ENCODE results near the gene UBE2L5. TPM values are rescaled to one million over a fixed set of nuclear protein-coding genes. Genes with fewer than 3 reads are reported as not detected.

UBE2L5 gene
- total RNA-seq, 1 experiment from 2014 or later, result 0.13 TPM

DNA sequence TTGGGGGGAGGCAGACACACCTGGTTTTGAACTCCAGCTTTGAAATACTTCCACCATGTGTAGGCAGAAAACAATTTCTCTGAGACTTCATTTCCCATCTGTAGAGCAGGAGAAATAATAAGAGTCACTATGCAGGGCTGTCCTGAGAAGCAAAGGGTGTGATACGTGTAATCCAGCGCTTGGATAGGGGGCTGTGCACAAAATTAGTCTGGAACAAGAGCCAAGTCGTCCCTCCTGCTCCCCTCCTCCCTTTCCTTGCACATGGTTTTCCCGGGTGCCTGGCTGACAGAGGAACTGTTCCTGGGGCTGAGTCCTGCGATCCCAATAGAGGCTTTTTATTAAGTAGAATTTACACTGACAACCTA, 29.6 kb upstream of the UBE2L5 start (continued):
- TF ChIP-seq, protein P1, sequence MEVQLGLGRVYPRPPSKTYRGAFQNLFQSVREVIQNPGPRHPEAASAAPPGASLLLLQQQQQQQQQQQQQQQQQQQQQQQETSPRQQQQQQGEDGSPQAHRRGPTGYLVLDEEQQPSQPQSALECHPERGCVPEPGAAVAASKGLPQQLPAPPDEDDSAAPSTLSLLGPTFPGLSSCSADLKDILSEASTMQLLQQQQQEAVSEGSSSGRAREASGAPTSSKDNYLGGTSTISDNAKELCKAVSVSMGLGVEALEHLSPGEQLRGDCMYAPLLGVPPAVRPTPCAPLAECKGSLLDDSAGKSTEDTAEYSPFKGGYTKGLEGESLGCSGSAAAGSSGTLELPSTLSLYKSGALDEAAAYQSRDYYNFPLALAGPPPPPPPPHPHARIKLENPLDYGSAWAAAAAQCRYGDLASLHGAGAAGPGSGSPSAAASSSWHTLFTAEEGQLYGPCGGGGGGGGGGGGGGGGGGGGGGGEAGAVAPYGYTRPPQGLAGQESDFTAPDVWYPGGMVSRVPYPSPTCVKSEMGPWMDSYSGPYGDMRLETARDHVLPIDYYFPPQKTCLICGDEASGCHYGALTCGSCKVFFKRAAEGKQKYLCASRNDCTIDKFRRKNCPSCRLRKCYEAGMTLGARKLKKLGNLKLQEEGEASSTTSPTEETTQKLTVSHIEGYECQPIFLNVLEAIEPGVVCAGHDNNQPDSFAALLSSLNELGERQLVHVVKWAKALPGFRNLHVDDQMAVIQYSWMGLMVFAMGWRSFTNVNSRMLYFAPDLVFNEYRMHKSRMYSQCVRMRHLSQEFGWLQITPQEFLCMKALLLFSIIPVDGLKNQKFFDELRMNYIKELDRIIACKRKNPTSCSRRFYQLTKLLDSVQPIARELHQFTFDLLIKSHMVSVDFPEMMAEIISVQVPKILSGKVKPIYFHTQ (CRISPR knock-in tag; IDR thresholded peaks at IDR 0.05), result no peak

DNA sequence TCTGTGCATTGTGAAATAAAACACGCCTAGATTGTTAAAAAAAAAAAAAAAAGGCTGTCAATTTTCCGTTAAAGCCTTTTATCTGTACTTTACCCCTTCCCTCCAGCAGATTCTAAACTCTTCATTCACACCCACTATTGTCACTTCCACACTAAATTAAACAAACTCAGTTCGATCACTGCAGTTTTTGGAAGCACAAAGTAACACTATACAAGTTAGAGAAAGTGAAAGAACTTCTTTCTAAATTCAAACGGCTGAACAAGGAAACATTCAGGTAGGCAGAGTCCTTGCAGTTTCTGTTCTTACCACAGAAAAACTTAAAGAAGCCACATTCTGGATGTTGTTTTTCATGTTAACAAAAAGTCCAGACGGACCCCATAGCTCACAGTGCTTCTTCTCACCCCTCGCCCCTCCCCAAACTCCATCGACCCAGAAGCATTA, 27.5 kb upstream of the UBE2L5 start:
- Mint-ChIP-seq H3K4me3 (peak overlapping the region; percentile 71), H3K27me3 (ENCODE audit: low read depth) (peaks cover 6% of the 10 kb centered on the region; the same call in 1 of the 2 replicates), H3K4me1 (peaks cover 23% of the 10 kb centered on the region), H3K9me3 (no peaks in the 10 kb centered on the region), H3K27ac (peak overlapping the region; percentile 61), H3K36me3 (no peaks in the 10 kb centered on the region)
- ATAC-seq, result no peak
- ChIA-PET CTCF (interaction anchor here (0.8 to 1.8 kb wide), 6 partner anchors 13 to 262 kb away, joined by 3 to 7 read pairs (median 4); no protein-coding TSS in a partner anchor), POLR2A (interaction anchor here (1.1 to 1.3 kb wide), 3 partner anchors 9 to 18 kb away, joined by 3 to 4 read pairs (median 3); no protein-coding TSS in a partner anchor)
- TF ChIP-seq NFE2L1 (CRISPR knock-in tag; IDR thresholded peaks at IDR 0.05), result no peak
- DNase-seq (ENCODE audit: low spot score), result no peak

DNA sequence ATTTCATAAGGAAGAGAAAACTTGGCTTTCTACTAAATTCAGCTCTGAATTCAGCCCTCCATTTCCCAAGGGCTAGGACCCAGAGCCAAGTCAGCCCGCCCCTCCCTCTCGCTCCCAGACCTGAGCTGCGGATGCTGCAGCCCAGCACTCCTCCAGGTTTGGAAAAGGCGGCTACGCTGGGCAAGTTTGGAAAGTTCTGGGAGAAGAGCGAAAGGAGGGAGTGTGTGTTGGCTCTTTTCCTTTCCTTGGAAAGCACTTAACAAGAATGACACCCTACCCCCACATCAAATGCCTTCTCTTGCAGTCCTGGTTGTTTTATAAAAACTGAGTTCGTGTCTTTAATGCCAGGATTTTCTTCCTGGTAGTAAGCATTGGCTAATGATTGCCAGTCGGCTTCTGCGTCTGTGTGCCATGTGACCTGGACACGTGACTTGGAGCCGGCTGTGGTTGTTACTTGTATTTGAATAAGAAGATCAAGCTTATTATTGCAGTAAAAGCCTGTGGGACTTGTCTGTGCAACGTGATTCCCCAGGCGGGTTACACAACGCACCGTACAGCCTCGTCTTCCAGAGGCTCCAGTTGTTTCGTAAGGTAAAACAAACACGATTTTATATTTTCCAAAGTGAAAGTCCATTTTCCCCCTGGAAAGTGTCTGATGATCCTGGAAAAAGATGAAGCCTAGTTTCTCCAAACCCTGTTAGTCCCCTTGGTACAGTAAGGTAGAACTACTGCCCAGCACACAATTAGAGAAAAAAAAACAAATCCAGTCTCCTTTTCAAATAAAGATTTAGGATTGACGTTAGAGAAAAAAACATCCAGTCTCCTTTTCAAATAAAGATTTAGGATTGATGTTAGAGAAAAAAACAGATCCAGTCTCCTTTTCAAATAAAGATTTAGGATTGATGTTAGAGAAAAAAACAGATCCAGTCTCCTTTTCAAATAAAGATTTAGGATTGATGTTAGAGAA, 26.8 kb upstream of the UBE2L5 start:
- Mint-ChIP-seq H3K36me3 (no peaks in the 10 kb centered on the region), H3K4me3 (peak overlapping the region; percentile 71), H3K4me1 (peaks cover 22% of the 10 kb centered on the region), H3K27ac (peak overlapping the region; percentile 61), H3K9me3 (no peaks in the 10 kb centered on the region), H3K27me3 (ENCODE audit: low read depth) (peaks cover 6% of the 10 kb centered on the region; the same call in 1 of the 2 replicates)
- peak; percentile 48 for DNase-seq (ENCODE audit: low spot score)
- CTCF ChIA-PET, result interaction anchor here (0.8 to 1.8 kb wide), 7 partner anchors 10 to 263 kb away, joined by 3 to 7 read pairs (median 3); no protein-coding TSS in a partner anchor
- TF ChIP-seq, protein P2, sequence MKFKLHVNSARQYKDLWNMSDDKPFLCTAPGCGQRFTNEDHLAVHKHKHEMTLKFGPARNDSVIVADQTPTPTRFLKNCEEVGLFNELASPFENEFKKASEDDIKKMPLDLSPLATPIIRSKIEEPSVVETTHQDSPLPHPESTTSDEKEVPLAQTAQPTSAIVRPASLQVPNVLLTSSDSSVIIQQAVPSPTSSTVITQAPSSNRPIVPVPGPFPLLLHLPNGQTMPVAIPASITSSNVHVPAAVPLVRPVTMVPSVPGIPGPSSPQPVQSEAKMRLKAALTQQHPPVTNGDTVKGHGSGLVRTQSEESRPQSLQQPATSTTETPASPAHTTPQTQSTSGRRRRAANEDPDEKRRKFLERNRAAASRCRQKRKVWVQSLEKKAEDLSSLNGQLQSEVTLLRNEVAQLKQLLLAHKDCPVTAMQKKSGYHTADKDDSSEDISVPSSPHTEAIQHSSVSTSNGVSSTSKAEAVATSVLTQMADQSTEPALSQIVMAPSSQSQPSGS (CRISPR knock-in tag; IDR thresholded peaks at IDR 0.05; ENCODE audit: borderline replicate concordance, low read depth), result no peak
- TF ChIP-seq JUN (CRISPR knock-in tag; IDR thresholded peaks at IDR 0.05), result no peak
- TF ChIP-seq, protein P3, sequence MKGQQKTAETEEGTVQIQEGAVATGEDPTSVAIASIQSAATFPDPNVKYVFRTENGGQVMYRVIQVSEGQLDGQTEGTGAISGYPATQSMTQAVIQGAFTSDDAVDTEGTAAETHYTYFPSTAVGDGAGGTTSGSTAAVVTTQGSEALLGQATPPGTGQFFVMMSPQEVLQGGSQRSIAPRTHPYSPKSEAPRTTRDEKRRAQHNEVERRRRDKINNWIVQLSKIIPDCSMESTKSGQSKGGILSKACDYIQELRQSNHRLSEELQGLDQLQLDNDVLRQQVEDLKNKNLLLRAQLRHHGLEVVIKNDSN (CRISPR knock-in tag; IDR thresholded peaks at IDR 0.05), result peak; percentile 96
- TF ChIP-seq, protein P4, sequence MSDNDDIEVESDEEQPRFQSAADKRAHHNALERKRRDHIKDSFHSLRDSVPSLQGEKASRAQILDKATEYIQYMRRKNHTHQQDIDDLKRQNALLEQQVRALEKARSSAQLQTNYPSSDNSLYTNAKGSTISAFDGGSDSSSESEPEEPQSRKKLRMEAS (CRISPR knock-in tag; IDR thresholded peaks at IDR 0.05), result peak; percentile 65
- TF ChIP-seq, protein P5, sequence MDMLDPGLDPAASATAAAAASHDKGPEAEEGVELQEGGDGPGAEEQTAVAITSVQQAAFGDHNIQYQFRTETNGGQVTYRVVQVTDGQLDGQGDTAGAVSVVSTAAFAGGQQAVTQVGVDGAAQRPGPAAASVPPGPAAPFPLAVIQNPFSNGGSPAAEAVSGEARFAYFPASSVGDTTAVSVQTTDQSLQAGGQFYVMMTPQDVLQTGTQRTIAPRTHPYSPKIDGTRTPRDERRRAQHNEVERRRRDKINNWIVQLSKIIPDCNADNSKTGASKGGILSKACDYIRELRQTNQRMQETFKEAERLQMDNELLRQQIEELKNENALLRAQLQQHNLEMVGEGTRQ (CRISPR knock-in tag; IDR thresholded peaks at IDR 0.05), result peak; percentile 96
- POLR2A ChIA-PET, result interaction anchor here (0.6 to 1.3 kb wide), 4 partner anchors 10 to 69 kb away, joined by 3 to 4 read pairs (median 3); no protein-coding TSS in a partner anchor
- peak; percentile 95 for ATAC-seq

DNA sequence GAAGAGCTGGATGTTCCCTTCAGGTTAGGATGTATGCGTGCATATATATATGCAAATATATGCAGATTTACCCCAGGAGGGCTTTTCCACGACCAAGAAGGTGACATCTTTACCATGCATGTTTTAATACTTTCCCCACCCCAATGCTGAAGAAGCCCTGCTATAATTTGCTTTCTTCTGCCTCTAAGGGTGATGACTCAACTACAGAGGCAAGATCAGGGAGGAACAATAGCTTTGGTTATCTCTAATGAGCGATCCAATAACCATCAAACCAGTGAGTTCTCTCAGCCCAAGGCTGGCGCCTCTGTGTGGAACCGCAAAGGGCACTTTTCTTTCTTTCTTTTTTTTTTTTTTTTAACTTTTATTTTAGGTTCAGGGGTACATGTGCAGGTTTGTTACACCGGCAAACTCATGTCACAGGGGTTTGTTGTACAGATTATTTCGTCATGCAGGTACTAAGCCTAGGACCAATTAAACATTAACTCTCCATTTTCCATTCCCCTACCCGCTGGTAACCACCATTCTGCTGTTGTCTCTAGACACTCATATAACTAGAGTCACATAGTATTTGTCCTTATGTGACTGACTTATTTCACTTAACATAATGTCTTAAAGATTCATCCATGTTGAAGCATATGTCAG, 25.7 kb upstream of the UBE2L5 start:
- ChIA-PET POLR2A (interaction anchor here (0.6 kb wide), 1 partner anchor 57 kb away, joined by 5 read pairs; no protein-coding TSS in a partner anchor), CTCF (interaction anchor here (1.0 kb wide), 1 partner anchor 264 kb away, joined by 3 read pairs; no protein-coding TSS in a partner anchor)
- Mint-ChIP-seq H3K27ac (no peak overlapping the region), H3K27me3 (ENCODE audit: low read depth) (peaks cover 6% of the 10 kb centered on the region; the same call in 1 of the 2 replicates), H3K36me3 (no peaks in the 10 kb centered on the region), H3K9me3 (no peaks in the 10 kb centered on the region), H3K4me1 (peaks cover 27% of the 10 kb centered on the region), H3K4me3 (peak overlapping the region; percentile 12; the same call in 1 of the 2 replicates)
- DNase-seq (ENCODE audit: low spot score) (no peak), ATAC-seq (no peak)
- TF ChIP-seq SMAD4 (CRISPR knock-in tag; IDR thresholded peaks at IDR 0.05) (no peak), ZNF317 (CRISPR knock-in tag; IDR thresholded peaks at IDR 0.05; ENCODE audit: borderline replicate concordance, low read depth) (no peak), FOXJ3 (CRISPR knock-in tag; IDR thresholded peaks at IDR 0.05; ENCODE audit: borderline replicate concordance) (no peak), RORB (CRISPR knock-in tag; IDR thresholded peaks at IDR 0.05) (no peak), TCF7 (CRISPR knock-in tag; IDR thresholded peaks at IDR 0.05; ENCODE audit: low read depth) (no peak)
- TF ChIP-seq, protein P6, sequence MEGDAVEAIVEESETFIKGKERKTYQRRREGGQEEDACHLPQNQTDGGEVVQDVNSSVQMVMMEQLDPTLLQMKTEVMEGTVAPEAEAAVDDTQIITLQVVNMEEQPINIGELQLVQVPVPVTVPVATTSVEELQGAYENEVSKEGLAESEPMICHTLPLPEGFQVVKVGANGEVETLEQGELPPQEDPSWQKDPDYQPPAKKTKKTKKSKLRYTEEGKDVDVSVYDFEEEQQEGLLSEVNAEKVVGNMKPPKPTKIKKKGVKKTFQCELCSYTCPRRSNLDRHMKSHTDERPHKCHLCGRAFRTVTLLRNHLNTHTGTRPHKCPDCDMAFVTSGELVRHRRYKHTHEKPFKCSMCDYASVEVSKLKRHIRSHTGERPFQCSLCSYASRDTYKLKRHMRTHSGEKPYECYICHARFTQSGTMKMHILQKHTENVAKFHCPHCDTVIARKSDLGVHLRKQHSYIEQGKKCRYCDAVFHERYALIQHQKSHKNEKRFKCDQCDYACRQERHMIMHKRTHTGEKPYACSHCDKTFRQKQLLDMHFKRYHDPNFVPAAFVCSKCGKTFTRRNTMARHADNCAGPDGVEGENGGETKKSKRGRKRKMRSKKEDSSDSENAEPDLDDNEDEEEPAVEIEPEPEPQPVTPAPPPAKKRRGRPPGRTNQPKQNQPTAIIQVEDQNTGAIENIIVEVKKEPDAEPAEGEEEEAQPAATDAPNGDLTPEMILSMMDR (IDR thresholded peaks at IDR 0.05), result no peak
- TF ChIP-seq, protein P5 (CRISPR knock-in tag; IDR thresholded peaks at IDR 0.05), result no peak

Data from WTC11 (cell line).